ENCODE measurements around the gene PDGFA.

PDGFA gene

DNA sequence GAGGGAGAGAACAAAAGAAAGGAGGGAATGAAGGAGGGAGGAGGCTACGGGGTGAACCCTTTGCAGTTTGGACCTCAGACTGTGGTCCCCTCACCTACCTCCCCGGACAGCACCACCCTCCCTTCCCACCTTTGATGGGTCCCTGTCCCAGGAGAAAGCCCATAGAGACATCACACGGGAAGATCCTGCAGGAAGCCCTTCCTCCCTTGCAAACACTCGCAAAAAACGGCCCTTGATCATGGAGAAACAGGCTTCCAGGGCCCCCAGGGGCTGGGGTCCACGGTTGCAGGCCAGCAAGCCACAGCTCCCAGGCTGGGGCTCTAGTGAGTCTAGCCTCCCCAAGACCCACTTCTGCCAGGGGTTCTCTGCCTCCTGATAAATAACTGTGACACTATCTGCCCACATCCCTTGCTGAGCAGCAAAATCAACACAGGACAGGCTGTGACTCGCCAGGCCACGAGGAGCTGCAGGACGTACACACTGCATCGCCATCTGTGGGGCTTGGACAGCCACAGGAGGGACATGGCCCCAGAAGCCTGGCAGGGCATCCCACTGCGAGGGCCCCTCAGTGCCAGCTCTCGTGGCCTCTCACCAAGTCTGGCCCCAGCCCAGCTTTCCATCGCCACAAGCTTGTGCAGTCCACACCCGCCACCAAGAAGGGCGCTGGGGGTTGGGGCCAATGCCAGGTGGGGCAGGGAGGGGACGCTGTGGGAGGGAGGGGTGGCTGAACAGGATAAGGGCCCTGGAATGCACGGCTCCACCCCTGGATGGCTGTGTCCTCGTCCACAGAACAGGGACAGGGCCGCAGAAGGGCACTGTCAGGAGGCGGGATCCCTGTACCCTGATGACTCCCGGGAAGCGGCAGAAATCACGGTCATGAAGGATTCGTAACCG is 34.2 kb downstream of the PDGFA start:
- DNase-seq, result no peak

DNA sequence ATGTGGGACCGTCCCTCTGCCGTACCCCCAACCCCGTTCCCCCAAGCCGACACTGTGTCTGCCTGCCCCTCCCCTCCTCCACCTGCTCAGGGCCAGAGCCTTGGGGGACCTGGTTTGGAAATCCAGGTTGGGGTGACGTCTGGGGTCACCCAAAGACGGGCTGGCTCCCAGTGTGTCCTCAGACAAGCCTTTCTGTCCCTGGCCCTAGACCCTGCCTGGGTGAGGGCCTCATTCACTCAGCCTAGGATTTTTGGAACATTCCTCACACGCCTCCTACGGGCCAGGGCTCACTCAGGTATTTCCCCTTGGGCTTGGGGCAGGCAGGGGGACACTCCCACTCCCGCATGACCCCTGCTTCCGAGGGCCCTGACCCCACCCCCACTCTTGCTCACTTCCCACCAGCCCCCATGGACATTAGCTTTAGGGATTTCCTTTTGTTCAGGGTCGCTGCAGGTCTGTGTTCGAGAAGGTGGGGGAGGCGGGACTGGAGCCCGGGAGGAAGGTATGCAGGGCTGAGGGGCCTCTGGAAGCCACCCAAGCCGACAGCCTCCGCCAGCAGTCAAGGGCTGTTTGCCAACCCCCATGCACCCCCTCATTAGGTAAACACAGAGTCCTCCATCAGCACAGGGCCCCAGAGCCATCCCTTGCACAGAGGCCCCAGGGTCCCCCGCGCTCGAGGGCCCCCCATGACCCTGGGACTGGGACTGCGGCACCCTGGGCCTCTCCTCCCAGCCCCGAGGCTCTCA is 35.1 kb downstream of the PDGFA start:
- no peak for DNase-seq

GRCh38 chr7:483656-484355 is 35.8 kb downstream of the PDGFA start:
- no peak for DNase-seq

- DNase-seq, result no peak
These were observed 37.0 kb downstream of the PDGFA start for GRCh38 chr7:482521-483083.

GRCh38 chr7:481219-481930 is 38.3 kb downstream of the PDGFA start:
- no peak for DNase-seq

DNA sequence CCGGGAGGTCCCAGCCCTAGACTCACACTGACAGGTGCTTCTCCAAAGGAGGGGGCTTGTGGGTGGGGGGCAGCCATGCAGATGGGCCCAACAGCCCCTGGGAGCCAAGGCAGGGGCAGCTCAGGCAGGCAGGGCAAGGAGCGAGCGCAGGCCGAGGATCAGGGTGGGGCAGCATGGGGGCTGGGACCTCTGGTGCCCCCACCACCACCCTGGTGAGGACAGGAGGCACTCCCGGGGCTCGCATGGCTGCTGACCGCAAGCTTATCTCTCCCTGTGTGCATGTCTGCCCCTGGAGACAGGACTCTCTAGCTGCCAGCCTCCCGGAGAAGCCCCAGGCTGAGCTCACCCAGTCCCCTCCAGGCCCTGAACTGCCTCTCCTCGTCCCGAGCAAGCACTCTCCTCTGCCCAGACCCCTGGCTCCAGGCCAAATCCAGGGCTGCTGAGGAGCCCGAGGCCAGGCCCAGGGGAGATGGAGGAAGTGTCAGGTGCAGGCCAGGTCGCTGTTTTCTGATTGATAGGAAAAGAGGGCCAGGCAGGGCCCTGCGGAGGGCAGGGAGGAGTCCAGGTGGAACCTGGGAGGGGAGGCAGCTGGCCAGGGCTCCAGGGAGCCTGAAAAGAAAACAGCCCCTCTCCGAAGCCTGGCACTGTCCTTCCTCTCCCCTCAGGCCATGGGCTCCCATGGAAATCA is 39.0 kb downstream of the PDGFA start:
- DNase-seq, result no peak

DNA sequence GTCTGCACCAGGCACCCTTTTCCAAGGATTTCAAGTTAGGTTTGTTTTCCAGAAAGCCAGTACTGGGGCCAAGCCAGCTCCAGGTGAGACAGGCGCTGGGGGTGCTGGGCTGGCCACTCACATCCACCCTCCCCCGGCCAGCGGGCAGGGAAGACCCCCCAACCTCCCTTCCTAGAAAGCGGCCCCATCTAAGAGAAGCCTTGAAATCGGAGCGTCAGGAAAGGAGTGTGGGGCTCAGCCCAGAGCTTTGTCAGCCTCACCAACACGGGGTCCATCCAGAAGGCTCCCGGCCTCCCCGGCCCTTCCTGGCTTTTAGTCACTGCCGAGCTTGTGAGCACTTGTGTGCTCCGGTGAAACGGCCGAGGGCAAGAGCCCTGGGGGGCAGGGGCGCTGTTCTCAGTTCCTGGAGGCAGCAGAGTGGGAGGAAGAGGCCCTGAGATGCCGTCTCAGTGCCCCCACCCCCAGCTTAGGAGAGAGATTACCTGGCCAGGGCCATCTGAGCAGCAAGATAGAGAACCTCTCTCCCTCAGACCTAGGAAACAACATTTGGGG is 39.6 kb downstream of the PDGFA start:
- no peak for DNase-seq

DNA sequence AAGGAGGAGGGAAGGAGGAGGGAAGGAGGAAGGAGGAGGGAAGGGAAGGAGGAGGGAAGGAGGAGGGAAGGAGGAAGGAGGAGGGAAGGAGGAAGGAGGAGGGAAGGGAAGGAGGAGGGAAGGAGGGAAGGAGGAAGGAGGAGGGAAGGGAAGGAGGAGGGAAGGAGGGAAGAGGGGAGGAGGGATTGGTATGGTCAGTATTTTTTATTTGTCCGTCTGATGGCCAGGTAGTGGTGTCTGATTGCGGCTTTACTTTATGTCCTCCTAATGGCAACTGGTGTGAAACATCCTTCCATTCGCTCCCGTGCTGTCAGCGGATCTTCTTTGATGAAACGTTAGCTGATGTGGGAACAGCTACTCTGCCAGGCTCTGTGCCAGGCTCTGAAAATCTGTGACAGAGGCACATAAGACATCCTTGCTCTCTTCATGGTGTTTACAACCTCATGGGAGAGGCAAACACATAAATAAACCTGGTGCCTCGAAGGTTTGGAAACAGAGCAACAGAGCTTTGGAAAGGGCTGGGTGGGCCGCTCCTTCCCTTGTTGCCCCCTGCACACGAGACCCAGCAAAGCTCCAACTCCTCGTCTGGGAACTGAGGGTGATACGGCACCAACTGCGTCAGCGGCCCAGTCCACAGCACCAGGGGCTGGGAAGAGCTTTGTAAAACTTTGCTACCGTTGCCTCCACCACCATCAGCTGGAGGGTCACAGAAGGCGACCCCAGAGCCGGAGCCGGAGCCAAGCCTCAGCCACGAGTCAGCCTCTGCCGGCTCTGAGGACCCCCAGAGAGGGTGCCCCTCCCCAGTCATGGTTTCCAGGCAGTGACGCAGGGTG is 40.3 kb downstream of the PDGFA start:
- no peak for DNase-seq

DNA sequence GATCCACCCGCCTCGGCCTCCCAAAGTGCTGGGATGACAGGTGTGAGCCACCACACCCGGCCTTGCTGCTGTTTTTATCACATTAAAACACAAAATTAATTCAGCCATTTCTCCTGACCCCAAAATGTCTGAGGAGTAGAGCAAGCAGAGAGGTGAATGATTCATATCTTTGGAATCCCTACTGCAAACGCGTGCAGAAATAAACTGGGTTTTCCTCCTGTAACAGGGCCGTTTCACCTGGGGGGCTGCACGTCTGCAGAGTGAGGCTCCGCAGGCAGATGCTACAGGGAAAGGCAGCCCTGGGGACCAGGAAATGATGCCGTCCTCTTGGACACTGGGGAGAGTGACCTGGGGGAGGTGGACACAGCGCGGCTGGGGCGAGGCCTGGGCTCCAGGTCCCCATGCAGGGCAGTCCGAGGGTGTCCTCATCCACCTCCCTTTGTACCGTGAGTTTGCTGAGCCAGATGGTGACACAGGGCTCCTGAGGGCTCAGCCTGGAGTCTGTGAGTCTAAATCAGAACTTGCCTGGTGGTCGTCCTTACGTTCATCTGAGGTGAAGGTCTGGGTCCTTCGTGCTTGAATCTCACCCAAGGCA is 41.9 kb downstream of the PDGFA start:
- DNase-seq, result no peak

DNA sequence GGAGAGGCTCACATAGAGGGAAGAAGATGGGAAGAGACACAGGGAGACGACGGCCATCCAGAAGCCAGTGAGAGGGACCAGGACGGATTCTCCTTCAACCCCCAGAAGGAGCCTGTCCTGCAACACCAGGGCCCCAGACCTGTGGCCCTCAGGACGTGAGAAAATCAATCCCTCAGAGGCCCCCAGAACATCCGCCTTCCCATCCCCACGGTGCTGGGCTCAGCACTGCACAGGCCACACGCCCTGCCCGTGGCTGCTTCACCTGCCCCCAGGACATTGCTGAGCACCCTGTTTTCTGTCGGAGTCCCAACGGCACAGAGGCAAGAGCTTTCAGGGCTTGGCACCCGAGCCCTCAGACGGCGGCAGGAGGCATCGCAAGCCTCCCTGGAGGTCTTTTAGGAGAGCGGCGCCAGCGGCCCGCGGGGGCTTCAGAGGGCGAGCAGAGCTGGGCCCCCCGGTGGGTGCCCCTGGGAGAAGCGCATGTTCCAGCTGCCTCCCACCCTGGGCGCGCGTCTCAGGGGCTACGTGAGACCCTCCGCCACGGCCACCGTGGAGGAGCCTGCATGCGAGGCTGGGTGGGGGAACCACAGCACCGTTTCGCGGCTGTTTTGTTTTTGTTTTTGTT is 42.8 kb downstream of the PDGFA start:
- no peak for DNase-seq

DNA sequence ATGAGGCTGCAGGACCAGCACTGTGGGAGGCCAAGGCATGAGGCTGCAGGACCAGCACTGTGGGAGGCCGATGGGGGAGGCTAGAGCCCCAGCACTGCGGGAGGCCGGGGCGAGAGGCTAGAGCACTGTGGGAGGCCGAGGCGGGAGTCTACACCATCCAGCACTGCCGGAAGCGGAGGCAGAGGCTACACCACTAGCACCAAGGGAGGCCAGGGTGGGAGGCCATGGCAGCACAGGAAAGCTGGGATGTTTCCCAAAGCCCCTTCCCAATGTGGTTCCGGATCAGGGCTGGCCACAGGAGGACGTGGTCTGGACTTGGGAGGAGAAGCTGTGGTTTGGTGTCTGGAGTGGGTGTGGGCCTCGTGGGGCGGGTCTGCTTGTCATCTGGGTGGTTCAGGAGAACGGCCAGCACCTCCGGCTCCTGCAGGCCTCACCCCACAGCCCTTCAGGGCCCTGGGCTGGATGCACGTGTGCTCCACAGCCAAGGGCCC is 43.6 kb downstream of the PDGFA start:
- DNase-seq, result no peak

- DNase-seq, result no peak
These were observed 44.3 kb downstream of the PDGFA start for GRCh38 chr7:475425-475728.

DNA sequence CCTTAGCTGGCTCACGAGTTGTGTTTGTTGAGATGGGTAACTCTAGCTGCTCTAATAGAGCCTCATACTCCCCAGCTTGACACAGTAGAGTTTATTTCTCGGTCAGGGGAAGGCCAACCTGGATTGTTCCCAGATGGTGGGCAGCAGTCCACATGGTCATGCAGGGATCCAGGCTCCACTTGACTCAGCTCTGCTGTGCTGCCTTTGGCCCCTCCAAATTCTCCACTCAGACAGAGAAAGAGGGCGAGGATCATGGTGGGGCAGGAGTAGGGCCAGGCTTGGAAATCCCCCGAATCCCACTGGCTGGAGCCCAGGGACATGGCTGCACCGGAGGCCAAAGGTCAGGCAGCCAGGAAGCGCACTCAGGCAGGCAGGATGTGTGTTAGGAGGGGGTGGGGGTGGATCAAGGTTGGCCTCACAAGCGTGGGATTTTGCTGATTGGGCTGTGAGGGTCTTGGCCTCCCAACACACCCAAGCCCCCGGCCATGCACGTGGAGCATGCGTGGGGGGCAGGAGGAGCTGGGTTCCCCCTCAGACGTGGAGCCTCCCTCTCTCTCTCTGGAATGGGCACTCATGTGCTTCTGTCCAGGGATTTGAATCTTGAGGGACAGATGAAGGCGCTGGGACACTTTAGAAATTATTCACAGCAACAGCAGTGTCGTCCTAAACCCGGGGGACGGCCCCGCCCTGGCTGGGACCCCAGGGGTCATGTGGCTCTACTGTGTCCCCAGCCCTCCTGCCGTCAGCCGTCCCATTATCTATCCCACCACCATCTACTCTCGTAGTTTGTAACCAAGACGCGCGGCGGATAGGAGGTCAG is 44.8 kb downstream of the PDGFA start:
- no peak for DNase-seq

DNA sequence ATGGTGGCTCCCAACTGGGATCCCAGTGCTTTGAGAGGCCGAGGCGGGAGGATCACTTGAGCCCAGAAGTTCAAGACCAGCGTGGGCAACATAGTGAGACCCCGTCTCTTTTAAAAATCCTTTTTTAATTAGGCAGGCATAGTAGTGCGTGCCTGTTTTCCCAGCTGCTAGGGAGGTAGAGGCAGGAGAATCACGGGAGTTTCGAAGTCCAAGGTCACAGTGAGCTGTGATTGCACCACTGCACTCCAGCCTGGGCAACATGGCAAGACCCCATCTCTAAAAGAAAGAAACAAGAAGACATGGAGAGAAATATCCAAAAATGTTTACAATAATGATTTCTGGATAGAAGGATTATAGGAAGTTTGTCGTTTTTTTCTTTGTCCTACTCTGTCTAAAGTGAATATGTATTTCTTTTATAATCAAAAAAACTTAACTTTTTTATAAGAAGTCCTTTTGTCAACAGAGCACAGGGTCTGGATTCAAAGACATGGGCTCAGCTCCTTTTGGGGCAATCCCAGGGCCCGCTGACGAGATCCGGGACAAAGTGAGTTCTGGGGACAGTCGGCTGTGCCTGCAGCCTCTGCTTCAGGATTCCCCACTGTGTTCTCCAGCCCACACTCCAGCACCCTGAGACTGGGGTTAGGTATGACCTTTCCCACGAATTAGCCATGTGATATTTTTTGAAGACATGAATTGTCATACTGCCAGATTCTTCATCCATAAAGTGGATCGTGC is 45.6 kb downstream of the PDGFA start:
- no peak for DNase-seq

GRCh38 chr7:473211-473734 is 46.4 kb downstream of the PDGFA start:
- no peak for DNase-seq

GRCh38 chr7:472640-472957 is 47.0 kb downstream of the PDGFA start:
- no peak for DNase-seq

- DNase-seq, result no peak
These were observed 47.6 kb downstream of the PDGFA start for GRCh38 chr7:471866-472639.

Data from NCI-H1417 treated with DMSO at 0.1 percent for 48 hours (cell line).